ENCODE measurements around the gene SPECC1. TPM values are rescaled to one million over a fixed set of nuclear protein-coding genes. Genes with fewer than 3 reads are reported as not detected.

The SPECC1 gene
- total RNA-seq, 1 donor from 2014 or later, result 69.6 TPM

- Mint-ChIP-seq H3K27me3 (peaks cover 30% of the 10 kb centered on the region), H3K27ac (no peak overlapping the region), H3K4me1 (ENCODE audit: low read depth) (no peaks in the 10 kb centered on the region), H3K36me3 (ENCODE audit: insufficient read depth) (peaks cover 6% of the 10 kb centered on the region), H3K9me3 (ENCODE audit: low read depth) (peaks cover 9% of the 10 kb centered on the region), H3K4me3 (ENCODE audit: low read depth) (no peak overlapping the region)
- no peak for TF ChIP-seq CTCF (IDR thresholded peaks at IDR 0.05; ENCODE audit: unreplicated experiment)
- DNase-seq (ENCODE audit: low spot score, unreplicated experiment), result no peak
These were observed 42.5 kb downstream of the SPECC1 start for GRCh38 chr17:20051624-20052023.

GRCh38 chr17:20053361-20053964 is 44.3 kb downstream of the SPECC1 start:
- no peak for TF ChIP-seq CTCF (IDR thresholded peaks at IDR 0.05; ENCODE audit: unreplicated experiment)
- Mint-ChIP-seq H3K9me3 (ENCODE audit: low read depth) (peaks cover 6% of the 10 kb centered on the region), H3K4me1 (ENCODE audit: low read depth) (no peaks in the 10 kb centered on the region), H3K4me3 (ENCODE audit: low read depth) (no peak overlapping the region), H3K27me3 (peaks cover 21% of the 10 kb centered on the region), H3K36me3 (ENCODE audit: insufficient read depth) (peaks cover 4% of the 10 kb centered on the region), H3K27ac (no peak overlapping the region)
- DNase-seq (ENCODE audit: low spot score, unreplicated experiment), result no peak

GRCh38 chr17:20059728-20060188 is 50.6 kb downstream of the SPECC1 start:
- Mint-ChIP-seq H3K4me1 (ENCODE audit: low read depth) (peaks cover 3% of the 10 kb centered on the region), H3K36me3 (ENCODE audit: insufficient read depth) (no peaks in the 10 kb centered on the region), H3K4me3 (ENCODE audit: low read depth) (no peak overlapping the region), H3K27ac (no peak overlapping the region), H3K27me3 (peaks cover 25% of the 10 kb centered on the region), H3K9me3 (ENCODE audit: low read depth) (no peaks in the 10 kb centered on the region)
- DNase-seq (ENCODE audit: low spot score, unreplicated experiment), result no peak
- TF ChIP-seq CTCF (IDR thresholded peaks at IDR 0.05; ENCODE audit: unreplicated experiment), result no peak

GRCh38 chr17:20063665-20064648 is 54.8 kb downstream of the SPECC1 start:
- no peaks in the 10 kb centered on the region for H3K9me3 Mint-ChIP-seq (ENCODE audit: low read depth)
- no peak for DNase-seq (ENCODE audit: low spot score, unreplicated experiment)
- no peaks in the 10 kb centered on the region for H3K36me3 Mint-ChIP-seq (ENCODE audit: insufficient read depth)
- no peak for TF ChIP-seq CTCF (IDR thresholded peaks at IDR 0.05; ENCODE audit: unreplicated experiment)
- H3K4me1 Mint-ChIP-seq (ENCODE audit: low read depth), result peaks cover 4% of the 10 kb centered on the region
- H3K27me3 Mint-ChIP-seq, result peaks cover 23% of the 10 kb centered on the region
- no peak overlapping the region for H3K27ac Mint-ChIP-seq
- no peak overlapping the region for H3K4me3 Mint-ChIP-seq (ENCODE audit: low read depth)

GRCh38 chr17:20066253-20066652 is 57.1 kb downstream of the SPECC1 start:
- H3K4me3 Mint-ChIP-seq (ENCODE audit: low read depth), result no peak overlapping the region
- H3K27me3 Mint-ChIP-seq, result peaks cover 21% of the 10 kb centered on the region
- no peaks in the 10 kb centered on the region for H3K9me3 Mint-ChIP-seq (ENCODE audit: low read depth)
- H3K27ac Mint-ChIP-seq, result no peak overlapping the region
- peaks cover 1% of the 10 kb centered on the region for H3K4me1 Mint-ChIP-seq (ENCODE audit: low read depth)
- H3K36me3 Mint-ChIP-seq (ENCODE audit: insufficient read depth), result no peaks in the 10 kb centered on the region
- TF ChIP-seq CTCF (IDR thresholded peaks at IDR 0.05; ENCODE audit: unreplicated experiment), result no peak
- DNase-seq (ENCODE audit: low spot score, unreplicated experiment), result no peak
